ENCODE results near the gene C5orf63.

DNA sequence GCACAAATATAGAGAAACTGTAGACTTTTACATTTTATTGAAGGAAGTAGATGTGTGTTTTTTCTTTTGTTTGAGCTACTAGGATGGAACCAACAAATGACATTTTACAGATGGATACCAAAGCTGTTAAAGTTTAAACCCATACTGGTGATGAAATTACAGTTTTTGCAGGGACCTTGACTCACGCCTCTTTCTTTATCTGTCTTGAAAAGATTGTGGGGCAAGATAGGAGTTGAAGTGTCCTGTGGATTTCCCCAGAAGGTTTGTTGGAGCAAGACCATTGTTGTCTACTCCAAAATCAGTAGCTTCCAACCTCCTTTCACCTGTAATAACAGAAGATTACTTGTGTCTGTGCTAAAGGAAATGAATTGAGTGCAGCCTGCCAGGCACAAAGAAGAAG, 4.1 kb upstream of the C5orf63 start:
- TF ChIP-seq CTCF (IDR thresholded peaks at IDR 0.05; ENCODE audit: low read depth, low read length, poor library complexity, severe bottlenecking): no peak
- no peak for TF ChIP-seq EZH2phosphoT487 (IDR thresholded peaks at IDR 0.05; ENCODE audit: borderline replicate concordance, low read length)
